Prostate gland (tissue), 2 donors: ENCODE results near the gene CEP250.

Experiments used
- CTCF ChIP-seq, 4 experiments: fragments of 200-600 bp in 2 of 4; fragments of 450-650 bp in 2 of 4; sonication (generic) in 2 of 4; IDR thresholded peaks; 1 replicate in 3 of 4; 2 replicates in 1 of 4; pipeline ENCODE4 v1.5.1; 2016 to 2019; ENCODE audit warnings: antibody characterized with exemption in 4 of 4, mild to moderate bottlenecking in 2 of 4, moderate library complexity in 2 of 4
- POLR2A ChIP-seq: fragments of 450-650 bp; IDR thresholded peaks from one replicate; pipeline ENCODE4 v1.6.1; 2016; ENCODE audit warnings: antibody characterized with exemption, mild to moderate bottlenecking

- TF ChIP-seq CTCF (IDR thresholded peaks at IDR 0.05) (no peak), POLR2A (no peak)
Measured at GRCh38 chr20:35527122-35527769, 71.8 kb downstream of the CEP250 start.
